Brain pericyte (primary cell): ENCODE results near the gene NCOA3.

ENCODE experiments used
- DNase-seq: peaks from one replicate; pipeline ENCODE4 v3.0.0-alpha.2; 2012; ENCODE audit warnings: low read depth, low spot score

Gene NCOA3

DNA sequence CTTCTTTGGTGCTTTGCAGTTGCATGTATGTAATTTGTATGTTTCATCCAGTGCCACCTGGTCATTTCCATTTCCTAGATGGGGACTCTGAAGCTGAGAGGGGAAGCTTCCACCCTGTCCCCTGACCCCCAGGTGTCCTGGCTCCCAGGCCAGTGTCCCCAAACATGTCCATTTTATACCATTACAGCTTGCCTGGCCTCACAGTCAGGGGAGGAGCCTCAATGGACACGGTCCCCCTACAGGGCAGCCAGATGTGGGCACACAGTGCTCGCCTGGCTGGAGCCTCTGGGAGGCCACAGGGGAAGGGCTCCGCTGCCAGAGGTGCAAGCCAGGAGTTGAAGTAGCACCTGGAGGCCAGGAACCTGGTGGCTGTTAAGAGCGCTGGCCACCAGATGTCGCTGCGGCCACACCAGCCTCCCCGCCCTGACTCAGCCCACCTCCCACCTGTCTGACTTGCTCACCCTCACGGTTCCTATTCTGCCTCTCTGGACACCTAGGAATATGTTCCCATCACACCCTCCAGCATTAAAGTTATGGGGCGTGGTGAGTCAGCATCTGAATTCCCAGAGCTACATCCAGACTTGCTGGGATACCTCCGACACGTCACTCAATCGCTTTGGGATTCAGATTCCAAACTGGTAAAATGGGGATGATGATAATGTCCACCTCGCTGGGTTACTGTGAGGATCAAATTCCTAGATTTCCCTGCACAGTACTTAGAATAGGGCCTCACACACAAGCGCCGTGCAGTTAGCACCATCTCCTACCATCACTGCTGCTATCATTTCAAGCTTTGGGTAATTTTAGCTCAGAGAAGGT lies 176.2 kb downstream of the NCOA3 start:
- no peak for DNase-seq

DNA sequence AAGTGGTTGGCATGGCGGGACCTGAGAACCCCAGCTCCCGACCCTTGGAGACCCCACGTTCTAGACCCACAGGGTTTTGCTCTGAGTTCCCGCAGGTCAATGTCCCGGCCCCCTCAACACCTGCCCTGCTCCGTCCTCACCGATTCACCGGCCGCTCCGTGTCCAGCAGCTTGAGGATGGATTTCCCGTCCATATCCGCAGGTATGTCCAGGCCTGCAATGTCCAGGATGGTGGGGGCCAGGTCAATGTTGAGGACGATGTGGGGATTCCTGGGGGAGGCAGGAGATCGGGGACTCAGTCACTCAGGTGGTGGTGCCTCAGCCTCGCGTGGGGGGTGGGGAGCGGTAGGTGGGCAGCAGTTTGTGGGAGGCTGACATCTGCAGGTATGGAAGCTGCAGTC lies 176.8 kb downstream of the NCOA3 start:
- DNase-seq = no peak

- no peak for DNase-seq
Measured at GRCh38 chr20:47679462-47679861, 177.8 kb downstream of the NCOA3 start.

- DNase-seq = no peak
Measured at GRCh38 chr20:47680804-47681529, 179.3 kb downstream of the NCOA3 start.

DNA sequence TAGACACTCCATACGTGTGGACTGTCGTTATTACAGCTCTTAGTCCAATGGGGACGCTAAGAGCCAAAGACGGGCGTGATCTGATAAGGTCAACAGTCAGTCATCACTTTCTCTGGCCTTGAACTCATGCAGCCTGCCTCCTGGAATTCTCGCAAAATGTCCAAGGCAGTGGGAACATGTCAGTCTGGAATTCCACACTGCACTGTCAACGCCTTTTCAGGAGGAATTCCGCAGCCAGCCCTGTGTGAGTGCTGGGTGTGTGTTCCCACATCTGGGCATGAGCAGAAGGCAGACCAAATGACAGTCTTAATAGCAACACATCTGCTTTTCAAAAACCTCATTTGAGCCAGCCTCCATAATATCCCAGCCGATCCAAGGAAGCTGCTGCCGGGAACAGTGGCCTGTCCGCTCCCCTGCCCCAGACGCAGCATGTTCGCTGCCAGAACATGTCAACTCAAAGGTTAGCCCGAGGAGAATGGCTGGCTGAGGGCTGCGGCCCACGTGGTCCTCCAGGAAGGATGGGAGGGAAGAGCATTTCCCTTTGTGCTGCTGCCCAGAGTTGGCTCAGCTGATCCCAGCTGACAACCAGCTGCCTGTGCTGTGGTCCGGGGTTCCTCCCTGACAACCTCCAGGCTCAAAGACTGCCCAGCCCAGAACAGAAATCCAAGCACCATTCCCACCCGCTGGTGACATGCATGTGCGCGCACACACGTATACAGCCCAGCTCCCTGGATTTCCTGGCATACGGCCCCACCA lies 180.5 kb downstream of the NCOA3 start:
- DNase-seq = no peak

DNA sequence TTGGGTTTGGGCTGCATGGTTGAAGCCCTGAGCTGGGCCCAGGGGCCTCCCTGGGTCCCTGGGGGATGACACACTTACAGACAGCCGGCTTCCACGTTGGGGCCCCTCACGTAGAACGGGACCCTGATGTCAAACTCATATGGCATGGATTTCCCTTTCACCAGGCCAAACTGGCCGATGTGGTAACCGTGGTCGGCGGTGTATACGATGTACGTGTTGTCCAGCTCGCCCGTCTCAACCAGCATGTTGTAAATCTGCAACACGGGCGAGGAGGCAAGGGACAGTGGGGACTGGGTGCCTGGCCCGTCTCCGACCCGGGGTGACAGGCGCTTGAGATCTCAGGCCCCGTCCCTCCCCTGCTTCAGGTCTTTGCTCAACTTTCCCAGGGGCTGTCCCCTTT lies 181.2 kb downstream of the NCOA3 start:
- DNase-seq = no peak

- DNase-seq = no peak
Measured at GRCh38 chr20:47684306-47685080, 182.8 kb downstream of the NCOA3 start.

GRCh38 chr20:47686545-47686944 lies 184.9 kb downstream of the NCOA3 start:
- DNase-seq = peak; percentile 24

DNA sequence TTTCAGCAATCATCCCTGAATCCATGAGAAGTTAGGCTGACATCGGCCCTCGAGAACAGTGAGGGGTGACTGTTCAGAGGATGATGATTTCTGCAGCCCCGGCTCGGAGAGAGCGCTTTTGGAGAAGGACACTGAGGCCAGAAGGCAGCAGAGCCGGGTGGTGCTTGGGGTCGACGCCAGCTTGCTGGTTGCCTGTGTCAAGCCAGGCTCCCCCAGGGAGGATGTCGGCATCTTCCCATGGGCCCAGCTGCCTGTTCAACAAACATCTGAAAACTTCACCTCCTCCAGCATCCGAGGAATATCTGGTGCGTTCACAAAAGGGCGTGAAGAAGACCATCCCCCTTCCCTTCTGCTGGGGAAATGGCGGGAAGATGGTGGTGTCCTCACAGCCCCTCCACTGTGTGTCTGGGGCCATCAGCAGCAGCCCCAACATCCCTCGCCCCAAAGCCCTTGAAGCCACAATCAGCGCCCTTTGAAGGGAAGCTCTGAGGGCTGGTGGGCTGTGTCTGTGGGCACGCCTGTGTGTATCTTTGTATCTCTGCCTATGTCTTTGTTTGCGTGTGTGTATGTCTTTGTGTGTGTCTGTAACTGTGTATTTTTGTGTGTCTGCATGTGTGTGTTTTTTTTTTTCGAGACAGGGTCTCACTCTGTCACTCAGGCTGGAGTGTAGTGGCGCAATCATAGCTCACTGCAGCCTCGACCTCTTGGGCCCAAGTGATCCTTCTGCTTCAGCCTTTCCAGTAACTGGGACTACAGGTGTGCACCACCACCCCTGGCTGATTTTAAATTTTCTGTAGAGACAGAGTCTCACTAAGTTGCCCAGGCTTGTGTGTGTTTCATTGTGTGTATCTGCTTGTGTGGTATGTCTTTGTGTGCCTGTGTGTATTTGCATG lies 185.7 kb downstream of the NCOA3 start:
- DNase-seq = no peak

DNA sequence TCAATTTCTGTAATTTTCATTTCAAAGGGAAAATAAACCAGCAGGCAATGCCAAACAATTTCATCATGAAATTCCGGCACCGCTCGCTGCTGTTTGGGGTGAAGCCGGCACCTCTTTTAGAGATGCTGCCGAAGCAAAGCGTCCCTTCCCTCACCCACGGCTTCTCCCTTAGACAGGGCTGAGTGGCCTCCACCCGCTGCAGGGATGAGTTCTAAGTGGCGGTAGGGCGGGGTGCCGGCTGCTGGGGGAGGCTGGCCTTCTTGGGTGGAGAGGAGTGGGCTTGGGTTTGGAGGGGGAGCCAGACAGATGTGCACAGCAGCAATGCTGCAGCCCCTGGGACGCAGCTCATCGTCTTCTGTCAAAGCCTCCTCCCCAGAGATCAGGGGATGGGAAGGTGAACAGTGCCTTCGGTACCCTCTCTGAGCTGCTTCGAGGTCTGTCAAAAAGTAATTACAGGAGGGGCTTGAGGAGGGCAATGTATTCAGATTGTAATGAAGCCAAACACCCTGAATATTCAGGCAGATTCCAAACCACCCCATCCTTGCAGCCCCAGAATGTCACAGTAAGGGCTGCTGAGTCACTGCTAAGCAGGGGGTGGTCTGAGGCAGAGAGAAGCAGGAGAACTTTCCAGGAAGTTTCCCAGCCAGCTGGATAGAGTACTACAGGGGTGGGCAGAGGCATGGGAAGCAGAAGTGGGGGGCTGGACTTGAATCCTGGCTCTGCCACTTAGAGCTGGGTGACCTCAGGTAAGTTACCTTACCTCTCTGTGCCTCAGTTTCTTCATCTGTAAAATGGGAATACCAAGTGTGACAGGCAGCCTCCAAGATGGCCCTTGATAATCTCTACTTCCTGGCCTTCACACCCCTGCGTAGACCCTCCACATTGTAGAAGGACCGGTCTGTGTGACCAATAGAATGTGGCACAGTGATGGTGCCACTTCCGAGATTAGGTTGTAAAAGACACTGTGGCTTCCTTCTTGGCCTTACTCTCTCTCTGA lies 187.0 kb downstream of the NCOA3 start:
- no peak for DNase-seq

DNA sequence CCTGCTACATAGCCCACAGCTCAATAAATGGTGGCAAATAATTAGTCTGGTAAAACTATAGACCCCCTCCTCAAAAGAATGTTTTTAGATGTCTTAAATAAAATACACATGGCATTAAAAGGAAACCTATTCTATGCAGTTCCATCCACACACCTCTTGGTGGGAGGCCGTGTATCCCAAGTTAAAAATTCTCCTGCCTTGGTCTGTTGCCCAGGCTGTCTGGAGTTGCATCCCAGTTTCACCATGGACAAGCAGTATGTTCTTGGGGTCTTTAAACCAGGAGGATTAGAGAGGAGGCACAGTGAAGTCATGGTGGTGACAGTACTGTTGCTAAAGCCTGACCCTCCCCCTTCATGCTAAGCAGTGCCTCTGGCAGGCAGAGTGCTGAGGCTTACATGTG lies 188.0 kb downstream of the NCOA3 start:
- DNase-seq = no peak

- DNase-seq = no peak
Measured at GRCh38 chr20:47691625-47692024, 189.9 kb downstream of the NCOA3 start.

DNA sequence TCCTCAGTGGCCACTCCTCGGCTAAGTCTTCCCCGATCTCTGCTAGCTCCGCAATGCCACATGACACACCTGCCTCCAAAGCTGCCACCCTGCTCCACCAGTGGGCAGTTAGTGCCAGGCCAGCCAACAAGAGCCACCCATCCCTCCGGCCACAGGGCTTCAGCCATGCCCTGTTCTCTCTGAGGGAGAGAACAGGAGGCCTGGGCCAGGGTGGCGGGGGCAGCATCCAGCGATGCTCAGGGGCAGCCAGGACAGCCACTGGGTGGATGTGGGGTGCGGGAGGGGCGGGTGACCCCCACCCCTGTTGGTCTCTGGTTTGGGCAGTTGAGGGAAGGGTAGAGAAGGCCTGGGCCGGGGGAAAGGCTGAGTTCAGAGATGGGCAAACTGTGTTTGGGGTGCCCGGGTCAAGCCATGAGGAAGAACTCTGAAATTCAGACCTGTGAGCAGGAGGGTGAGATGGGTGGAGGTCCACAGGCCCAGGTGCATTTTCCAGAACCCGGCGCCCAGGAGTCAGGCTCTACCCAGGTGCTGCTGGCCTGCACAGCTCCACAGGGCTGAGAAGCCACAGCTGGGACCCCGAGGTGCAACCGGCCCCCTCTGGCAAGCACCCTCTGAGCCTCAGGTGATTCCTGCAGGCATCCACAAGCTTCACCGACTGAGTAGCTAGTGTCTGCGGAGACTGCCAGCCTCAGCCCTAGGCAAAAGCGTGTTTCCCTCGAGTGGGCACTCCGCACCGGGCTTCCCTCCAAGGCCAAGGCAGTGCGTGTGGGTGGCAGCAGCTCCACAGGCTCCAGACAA lies 192.5 kb downstream of the NCOA3 start:
- DNase-seq = no peak

DNA sequence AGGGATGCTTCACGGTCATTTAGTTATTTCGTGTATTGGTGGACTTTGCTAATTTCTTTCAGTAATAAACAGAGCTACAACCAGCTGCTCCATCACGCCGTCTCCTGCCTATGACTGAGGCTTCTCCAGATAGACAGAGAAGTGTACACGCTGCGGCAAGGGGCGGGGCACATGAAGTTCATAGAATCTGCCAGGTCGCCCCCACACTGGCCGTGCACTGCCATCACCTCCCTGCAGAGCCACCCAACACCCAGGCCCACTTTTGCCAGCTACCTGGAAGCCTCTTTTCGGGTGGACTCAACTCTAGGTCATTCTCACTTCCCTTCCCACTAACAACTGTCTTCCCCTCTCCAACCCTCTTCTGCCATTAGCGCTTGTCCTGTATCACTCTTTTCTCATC lies 195.2 kb downstream of the NCOA3 start:
- no peak for DNase-seq

DNA sequence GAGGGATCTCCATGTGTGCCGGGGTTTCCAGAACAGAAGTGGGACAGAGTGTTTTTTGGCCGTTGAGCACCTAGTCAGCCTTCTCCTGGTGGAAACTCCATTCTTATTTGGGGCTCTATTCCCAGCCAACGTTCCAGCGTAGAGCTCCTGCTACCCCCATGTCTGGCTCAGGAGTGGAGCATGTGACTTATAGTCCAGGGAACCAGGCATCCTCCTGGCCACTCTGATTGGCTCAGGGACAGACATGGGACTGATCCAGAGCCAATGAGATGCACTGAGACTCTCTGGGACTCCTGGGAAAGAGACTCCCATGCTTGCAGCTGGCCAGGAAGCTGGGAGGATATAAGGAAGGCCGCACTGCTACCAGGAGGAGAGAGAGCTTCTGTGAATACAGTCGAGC lies 196.5 kb downstream of the NCOA3 start:
- DNase-seq = no peak

GRCh38 chr20:47699818-47700217 lies 198.1 kb downstream of the NCOA3 start:
- no peak for DNase-seq

DNA sequence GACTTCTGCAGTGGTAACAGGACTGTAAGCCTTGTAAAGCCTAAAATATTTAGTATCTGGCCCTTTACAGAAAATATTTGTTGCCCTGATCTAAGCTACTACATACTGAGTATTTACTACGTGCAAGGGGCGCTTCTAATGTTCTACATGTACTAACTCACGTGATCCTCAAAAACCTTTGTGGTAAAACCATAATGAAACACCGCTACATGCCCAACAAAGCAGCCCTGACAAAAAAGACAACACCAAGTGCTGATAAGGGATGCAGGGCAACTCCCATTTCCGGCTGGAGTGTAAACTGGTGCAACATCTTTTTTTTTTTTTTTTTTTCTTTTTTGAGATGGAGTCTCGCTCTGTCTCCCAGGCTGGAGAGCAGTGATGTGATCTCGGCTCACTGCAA lies 198.6 kb downstream of the NCOA3 start:
- DNase-seq = no peak

DNA sequence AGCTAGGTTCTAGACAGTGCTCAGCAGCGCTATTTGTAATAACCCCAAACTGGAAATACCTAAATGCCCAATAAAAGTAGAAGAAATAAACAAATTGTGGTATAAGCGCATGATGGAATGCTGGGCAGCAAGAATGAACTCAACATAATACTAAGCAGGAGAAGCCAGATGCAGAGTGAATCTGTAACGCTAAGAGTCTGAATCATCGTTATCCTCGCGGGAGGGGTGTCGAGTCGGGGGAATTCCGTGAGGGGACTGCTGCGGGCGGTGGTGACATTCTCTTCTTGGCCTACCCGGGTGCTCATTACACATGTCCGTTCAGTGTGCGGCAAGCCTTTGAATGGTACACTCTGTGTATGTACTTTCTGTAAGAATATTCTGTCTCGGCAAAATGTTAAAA lies 199.9 kb downstream of the NCOA3 start:
- no peak for DNase-seq

DNA sequence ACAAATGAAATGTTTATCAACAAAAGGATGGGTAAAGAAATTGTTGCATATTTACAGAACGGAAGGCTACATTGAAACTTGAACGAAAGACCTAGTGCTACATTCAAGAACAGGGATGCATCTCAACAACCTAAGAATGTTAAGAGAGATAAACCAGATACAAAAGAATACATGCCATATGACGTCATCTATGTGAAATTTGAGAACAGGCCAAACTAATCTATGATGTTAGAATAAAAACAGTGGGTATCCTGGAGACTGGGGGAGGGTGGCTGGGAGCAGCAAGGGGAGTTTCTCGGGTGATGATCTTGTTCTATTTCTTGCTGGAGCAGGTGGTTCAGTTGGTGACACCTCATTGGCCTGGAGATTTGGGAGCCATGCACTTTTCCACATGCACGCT lies 202.1 kb downstream of the NCOA3 start:
- no peak for DNase-seq
